SK-N-SH (cell line): Measurements from ENCODE around the gene SLC51A. TPM values are rescaled to one million over a fixed set of nuclear protein-coding genes. Genes with fewer than 3 reads are reported as not detected.

ENCODE experiments used
- CTCF ChIA-PET: fragments of 300-600, 350-600 bp; formaldehyde crosslinking; extraction: SDS; loops from one replicate; lab custom pipeline; 2021; lab: Yijun Ruan, JAX
- POLR2A ChIA-PET: fragments of 350-600 bp; sonication (Branson Sonifier 250); formaldehyde crosslinking; extraction: SDS; loops from one replicate; lab custom pipeline; 2020; ENCODE audit warnings: antibody characterized with exemption, inconsistent platforms; lab: Yijun Ruan, JAX
- DNase-seq: peaks from one replicate; pipeline ENCODE4 v3.0.0; 2012
- H2AFZ ChIP-seq: fragments of 200-600 bp; sonication (generic); 2 replicates; pipeline ENCODE4 v1.8.1; 2016; ENCODE audit warnings: antibody characterized with exemption, mild to moderate bottlenecking, low read depth
- H3F3A ChIP-seq: fragments of 200-600 bp; sonication (generic); replicated peaks from 2 replicates; pipeline ENCODE3; 2016; ENCODE audit warnings: antibody characterized with exemption, mild to moderate bottlenecking; ENCODE audit not compliant: insufficient read depth
- H3K27ac ChIP-seq, 2 experiments: fragments of 200-500 bp in 1 of 2; fragments of 200-600 bp in 1 of 2; sonication (Bioruptor generic) in 1 of 2; sonication (generic), shearing (Covaris generic) in 1 of 2; 2 replicates each; pipeline versions ENCODE4 v1.5.1 to v1.6.1; 2014 to 2016; ENCODE audit warnings: low read depth in 2 of 2, inconsistent platforms in 1 of 2, low read length in 1 of 2, mild to moderate bottlenecking in 1 of 2, mixed read lengths in 1 of 2
- H3K27me3 ChIP-seq: fragments of 200-600 bp; sonication (generic), shearing (Covaris generic); 2 replicates; pipeline ENCODE4 v1.6.1; 2016; ENCODE audit warnings: mixed run types; ENCODE audit not compliant: insufficient read depth
- H3K36me3 ChIP-seq, 2 experiments: fragments of 200-500 bp in 1 of 2; fragments of 200-600 bp in 1 of 2; sonication (Bioruptor generic) in 1 of 2; sonication (generic) in 1 of 2; replicated peaks in 1 of 2; 2 replicates each; pipeline versions ENCODE3 to v1.5.1; 2014 to 2016; ENCODE audit warnings: low read length in 1 of 2, mild to moderate bottlenecking in 1 of 2; ENCODE audit not compliant: insufficient read depth in 2 of 2, control insufficient read depth in 1 of 2
- H3K4me1 ChIP-seq, 2 experiments: fragments of 200-500 bp in 1 of 2; fragments of 200-600 bp in 1 of 2; sonication (Bioruptor generic) in 1 of 2; sonication (generic), shearing (Covaris generic) in 1 of 2; 2 replicates each; pipeline versions ENCODE4 v1.5.1 to v1.6.1; 2014 to 2016; ENCODE audit warnings: low read depth in 1 of 2, low read length in 1 of 2, mixed run types in 1 of 2; ENCODE audit not compliant: insufficient read depth in 2 of 2, control insufficient read depth in 1 of 2
- H3K4me2 ChIP-seq: fragments of 200-600 bp; sonication (generic), shearing (Covaris generic); 2 replicates; pipeline ENCODE4 v1.6.1; 2017; ENCODE audit warnings: mixed run types
- H3K4me3 ChIP-seq, 2 experiments: fragments of 200-500 bp in 1 of 2; fragments of 200-600 bp in 1 of 2; sonication (Bioruptor generic) in 1 of 2; sonication (generic), shearing (Covaris generic) in 1 of 2; 2 replicates each; pipeline versions ENCODE4 v1.5.1 to v1.8.1; 2014 to 2016; ENCODE audit warnings: low read depth in 2 of 2, inconsistent platforms in 1 of 2, low read length in 1 of 2, mild to moderate bottlenecking in 1 of 2, mixed read lengths in 1 of 2, moderate library complexity in 1 of 2
- H3K79me2 ChIP-seq: fragments of 200-600 bp; sonication (generic); 2 replicates; pipeline ENCODE4 v1.8.1; 2017; ENCODE audit warnings: mild to moderate bottlenecking; ENCODE audit not compliant: insufficient read depth
- H3K9ac ChIP-seq: fragments of 200-600 bp; sonication (generic); 2 replicates; pipeline ENCODE4 v1.6.1; 2017; ENCODE audit warnings: mixed run types
- H3K9me2 ChIP-seq: fragments of 200-600 bp; sonication (generic); 2 replicates; pipeline ENCODE4 v1.6.1; 2017; ENCODE audit warnings: mixed run types
- H3K9me3 ChIP-seq: fragments of 200-600 bp; sonication (generic); 2 replicates; pipeline ENCODE4 v1.6.1; 2017; ENCODE audit warnings: mixed run types, mild to moderate bottlenecking, moderate library complexity
- H4K20me1 ChIP-seq: fragments of 200-600 bp; sonication (generic); 2 replicates; pipeline ENCODE4 v1.6.1; 2017; ENCODE audit warnings: mild to moderate bottlenecking, mixed run types; ENCODE audit not compliant: insufficient read depth
- CHD2 ChIP-seq: fragments of 150-350 bp; IDR thresholded peaks from 2 replicates; pipeline ENCODE4 v1.6.1; 2018; ENCODE audit warnings: low read length; ENCODE audit not compliant: partially characterized antibody
- ELF1 ChIP-seq: IDR thresholded peaks from 2 replicates; pipeline ENCODE4 v1.4.0; 2012
- EP300 ChIP-seq, 2 experiments: IDR thresholded peaks; 2 replicates each; pipeline versions ENCODE4 v1.4.0 to v1.6.1; 2012; ENCODE audit warnings: borderline replicate concordance in 1 of 2, low read depth in 1 of 2, low read length in 1 of 2
- FOSL2 ChIP-seq: IDR thresholded peaks from 2 replicates; pipeline ENCODE4 v1.4.0; 2012; ENCODE audit warnings: low read depth, mild to moderate bottlenecking, moderate library complexity, borderline replicate concordance
- FOXM1 ChIP-seq: IDR thresholded peaks from 2 replicates; pipeline ENCODE4 v1.4.0; 2012; ENCODE audit warnings: low read depth, mild to moderate bottlenecking
- GATA2 ChIP-seq: sonication (generic); formaldehyde crosslinking; IDR thresholded peaks from 2 replicates; pipeline ENCODE4 v1.5.0; 2020; ENCODE audit warnings: mild to moderate bottlenecking, missing genetic modification reagents
- JUND ChIP-seq: IDR thresholded peaks from 2 replicates; pipeline ENCODE4 v1.4.0; 2012
- MEF2A ChIP-seq: IDR thresholded peaks from 2 replicates; pipeline ENCODE4 v1.4.0; 2012; ENCODE audit warnings: low read depth, borderline replicate concordance
- MXI1 ChIP-seq: IDR thresholded peaks from 2 replicates; pipeline ENCODE4 v1.6.1; 2012; ENCODE audit warnings: mild to moderate bottlenecking, low read depth, low read length, improper control_type of control experiment
- NRF1 ChIP-seq: IDR thresholded peaks from 2 replicates; pipeline ENCODE4 v1.6.1; 2012; ENCODE audit warnings: low read depth, mild to moderate bottlenecking, low read length
- RFX5 ChIP-seq: IDR thresholded peaks from 2 replicates; pipeline ENCODE4 v1.6.1; 2012; ENCODE audit warnings: mild to moderate bottlenecking, improper control_type of control experiment, low read length
- RXRA ChIP-seq: IDR thresholded peaks from 2 replicates; pipeline ENCODE4 v1.4.0; 2012; ENCODE audit warnings: low read depth, mild to moderate bottlenecking, borderline replicate concordance
- SMC3 ChIP-seq: IDR thresholded peaks from 2 replicates; pipeline ENCODE4 v1.6.1; 2012; ENCODE audit warnings: low read depth, low read length, improper control_type of control experiment
- TAF1 ChIP-seq: IDR thresholded peaks from 2 replicates; pipeline ENCODE4 v1.6.1; 2012; ENCODE audit warnings: low read depth, mild to moderate bottlenecking, low read length, moderate library complexity, borderline replicate concordance
- TCF12 ChIP-seq: IDR thresholded peaks from 2 replicates; pipeline ENCODE4 v1.4.0; 2012
- TEAD4 ChIP-seq: IDR thresholded peaks from 2 replicates; pipeline ENCODE4 v1.4.0; 2012; ENCODE audit warnings: mild to moderate bottlenecking, borderline replicate concordance; ENCODE audit not compliant: insufficient read depth
- YY1 ChIP-seq: IDR thresholded peaks from 2 replicates; pipeline ENCODE4 v1.4.0; 2012; ENCODE audit warnings: low read depth, mild to moderate bottlenecking
- WGBS: methylation state at CpG from one replicate; pipeline ENCODE4 v1.1.6; 2017; ENCODE audit warnings: low lambda C conversion rate; 5-methylcytosine and 5-hydroxymethylcytosine counted together
- polyA plus RNA-seq, 3 experiments: library from polyadenylated mRNA; depleted of rRNA; stranded (reverse); fragments of >200 nt; gene quantifications; 2 replicates each; pipeline ENCODE4 v1.2.3, GENCODE V29; 2012
- TF ChIP-seq, protein P1 (sequence below): IDR thresholded peaks from 2 replicates; pipeline ENCODE4 v1.6.1; 2012; ENCODE audit warnings: mild to moderate bottlenecking, low read depth, low read length, moderate library complexity
- TF ChIP-seq, protein P2 (sequence below): IDR thresholded peaks from 2 replicates; pipeline ENCODE4 v1.4.0; 2012; ENCODE audit warnings: low read depth
- TF ChIP-seq, protein P3 (sequence below): fragments of 200-600 bp; sonication (generic); IDR thresholded peaks from 2 replicates; pipeline ENCODE4 v1.6.1; 2017; ENCODE audit warnings: antibody characterized with exemption, mild to moderate bottlenecking, moderate library complexity
- TF ChIP-seq, protein P4 (sequence below): fragments of 150-350 bp; IDR thresholded peaks from 2 replicates; pipeline ENCODE4 v1.6.1; 2017; ENCODE audit warnings: antibody characterized with exemption, low read length, low read depth, borderline replicate concordance
- TF ChIP-seq, protein P5 (sequence below): IDR thresholded peaks from 2 replicates; pipeline ENCODE4 v1.4.0; 2012; ENCODE audit warnings: low read depth, borderline replicate concordance

SLC51A gene
- polyA plus RNA-seq, 1 of the 3 experiments (the other 2 are of a cell fraction) = not detected

DNA sequence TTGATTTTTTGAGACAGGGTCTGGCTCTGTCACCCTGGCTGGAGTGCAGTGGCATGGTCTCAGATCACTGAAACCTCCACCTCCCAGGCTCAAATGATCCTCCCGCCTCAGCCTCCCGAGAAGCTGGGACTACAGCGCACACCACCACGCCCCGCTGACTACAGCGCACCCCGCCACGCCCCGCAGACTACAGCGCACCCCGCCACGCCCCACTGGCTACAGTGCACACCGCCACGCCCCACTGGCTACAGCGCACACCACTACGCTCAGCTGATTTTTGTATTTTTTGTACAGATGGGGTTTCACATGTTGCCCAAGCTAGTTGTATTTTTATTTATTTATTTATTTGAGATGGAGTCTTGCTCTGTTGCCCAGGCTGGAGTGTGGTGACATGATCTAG lies 35.6 kb downstream of the SLC51A start (continued):
- TF ChIP-seq EP300 (IDR thresholded peaks at IDR 0.05; ENCODE audit: borderline replicate concordance in 1 of 2, low read depth in 1 of 2, low read length in 1 of 2) = no peak
- no peak for TF ChIP-seq FOXM1
- no peak for TF ChIP-seq JUND
- TF ChIP-seq YY1 = no peak
- TF ChIP-seq ELF1 = no peak

DNA sequence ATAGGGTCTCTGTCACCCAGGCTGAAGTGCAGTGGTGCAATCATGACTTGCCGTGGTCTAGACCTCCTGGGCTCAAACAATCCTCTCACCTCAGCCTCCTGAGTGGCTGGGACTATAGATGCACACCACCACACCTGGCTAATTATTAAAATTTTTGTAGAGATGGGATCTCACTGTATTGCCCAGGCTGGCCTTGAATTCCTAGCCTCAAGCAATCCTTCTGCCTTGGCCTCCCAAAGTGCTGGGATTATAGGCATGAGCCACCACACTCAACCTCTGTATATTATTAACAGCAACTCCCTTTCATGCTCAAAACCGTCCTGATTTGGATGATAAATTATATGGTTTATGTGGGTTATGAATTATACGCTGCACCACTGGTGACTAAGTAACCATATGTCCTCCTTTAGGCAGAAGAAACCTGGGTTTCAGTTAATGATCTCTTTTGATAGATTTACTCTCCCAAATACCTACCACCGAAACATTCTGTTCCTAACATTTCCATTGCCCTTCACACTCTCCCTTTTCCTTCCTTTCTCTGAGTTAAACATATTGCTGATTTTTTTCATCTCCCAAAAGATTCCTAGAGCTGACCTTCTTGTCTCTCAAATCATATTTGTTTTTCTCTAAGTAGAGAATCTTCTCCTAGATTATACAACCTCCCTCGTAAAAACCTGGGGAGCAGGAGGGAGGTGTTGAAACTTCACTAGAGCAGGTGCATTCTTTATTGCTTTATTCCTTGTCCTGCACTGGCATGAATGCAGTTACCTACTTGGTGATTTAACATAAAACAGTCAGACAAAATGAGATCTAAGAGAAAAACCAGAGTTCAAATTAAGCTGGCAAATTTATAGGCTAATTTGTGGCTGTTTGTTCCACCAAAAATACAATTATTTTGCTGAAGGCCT lies 38.3 kb downstream of the SLC51A start:
- no peak overlapping the region for H3K4me3 ChIP-seq
- no peaks in the 10 kb centered on the region for H4K20me1 ChIP-seq
- no peaks in the 10 kb centered on the region for H3K9me2 ChIP-seq
- TF ChIP-seq TEAD4 (no peak), MEF2A (no peak), TCF12 (no peak), TAF1 (no peak), RXRA (no peak), FOSL2 (no peak), SMC3 (no peak), NRF1 (no peak), CHD2 (no peak), MXI1 (no peak), FOXM1 (no peak), GATA2 (no peak), EP300 (IDR thresholded peaks at IDR 0.05; ENCODE audit: borderline replicate concordance in 1 of 2, low read depth in 1 of 2, low read length in 1 of 2) (no peak), RFX5 (no peak)
- TF ChIP-seq, protein P1, sequence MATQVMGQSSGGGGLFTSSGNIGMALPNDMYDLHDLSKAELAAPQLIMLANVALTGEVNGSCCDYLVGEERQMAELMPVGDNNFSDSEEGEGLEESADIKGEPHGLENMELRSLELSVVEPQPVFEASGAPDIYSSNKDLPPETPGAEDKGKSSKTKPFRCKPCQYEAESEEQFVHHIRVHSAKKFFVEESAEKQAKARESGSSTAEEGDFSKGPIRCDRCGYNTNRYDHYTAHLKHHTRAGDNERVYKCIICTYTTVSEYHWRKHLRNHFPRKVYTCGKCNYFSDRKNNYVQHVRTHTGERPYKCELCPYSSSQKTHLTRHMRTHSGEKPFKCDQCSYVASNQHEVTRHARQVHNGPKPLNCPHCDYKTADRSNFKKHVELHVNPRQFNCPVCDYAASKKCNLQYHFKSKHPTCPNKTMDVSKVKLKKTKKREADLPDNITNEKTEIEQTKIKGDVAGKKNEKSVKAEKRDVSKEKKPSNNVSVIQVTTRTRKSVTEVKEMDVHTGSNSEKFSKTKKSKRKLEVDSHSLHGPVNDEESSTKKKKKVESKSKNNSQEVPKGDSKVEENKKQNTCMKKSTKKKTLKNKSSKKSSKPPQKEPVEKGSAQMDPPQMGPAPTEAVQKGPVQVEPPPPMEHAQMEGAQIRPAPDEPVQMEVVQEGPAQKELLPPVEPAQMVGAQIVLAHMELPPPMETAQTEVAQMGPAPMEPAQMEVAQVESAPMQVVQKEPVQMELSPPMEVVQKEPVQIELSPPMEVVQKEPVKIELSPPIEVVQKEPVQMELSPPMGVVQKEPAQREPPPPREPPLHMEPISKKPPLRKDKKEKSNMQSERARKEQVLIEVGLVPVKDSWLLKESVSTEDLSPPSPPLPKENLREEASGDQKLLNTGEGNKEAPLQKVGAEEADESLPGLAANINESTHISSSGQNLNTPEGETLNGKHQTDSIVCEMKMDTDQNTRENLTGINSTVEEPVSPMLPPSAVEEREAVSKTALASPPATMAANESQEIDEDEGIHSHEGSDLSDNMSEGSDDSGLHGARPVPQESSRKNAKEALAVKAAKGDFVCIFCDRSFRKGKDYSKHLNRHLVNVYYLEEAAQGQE = no peak
- TF ChIP-seq, protein P2, sequence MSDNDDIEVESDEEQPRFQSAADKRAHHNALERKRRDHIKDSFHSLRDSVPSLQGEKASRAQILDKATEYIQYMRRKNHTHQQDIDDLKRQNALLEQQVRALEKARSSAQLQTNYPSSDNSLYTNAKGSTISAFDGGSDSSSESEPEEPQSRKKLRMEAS = no peak
- TF ChIP-seq, protein P3, sequence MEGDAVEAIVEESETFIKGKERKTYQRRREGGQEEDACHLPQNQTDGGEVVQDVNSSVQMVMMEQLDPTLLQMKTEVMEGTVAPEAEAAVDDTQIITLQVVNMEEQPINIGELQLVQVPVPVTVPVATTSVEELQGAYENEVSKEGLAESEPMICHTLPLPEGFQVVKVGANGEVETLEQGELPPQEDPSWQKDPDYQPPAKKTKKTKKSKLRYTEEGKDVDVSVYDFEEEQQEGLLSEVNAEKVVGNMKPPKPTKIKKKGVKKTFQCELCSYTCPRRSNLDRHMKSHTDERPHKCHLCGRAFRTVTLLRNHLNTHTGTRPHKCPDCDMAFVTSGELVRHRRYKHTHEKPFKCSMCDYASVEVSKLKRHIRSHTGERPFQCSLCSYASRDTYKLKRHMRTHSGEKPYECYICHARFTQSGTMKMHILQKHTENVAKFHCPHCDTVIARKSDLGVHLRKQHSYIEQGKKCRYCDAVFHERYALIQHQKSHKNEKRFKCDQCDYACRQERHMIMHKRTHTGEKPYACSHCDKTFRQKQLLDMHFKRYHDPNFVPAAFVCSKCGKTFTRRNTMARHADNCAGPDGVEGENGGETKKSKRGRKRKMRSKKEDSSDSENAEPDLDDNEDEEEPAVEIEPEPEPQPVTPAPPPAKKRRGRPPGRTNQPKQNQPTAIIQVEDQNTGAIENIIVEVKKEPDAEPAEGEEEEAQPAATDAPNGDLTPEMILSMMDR = no peak
- TF ChIP-seq, protein P4, sequence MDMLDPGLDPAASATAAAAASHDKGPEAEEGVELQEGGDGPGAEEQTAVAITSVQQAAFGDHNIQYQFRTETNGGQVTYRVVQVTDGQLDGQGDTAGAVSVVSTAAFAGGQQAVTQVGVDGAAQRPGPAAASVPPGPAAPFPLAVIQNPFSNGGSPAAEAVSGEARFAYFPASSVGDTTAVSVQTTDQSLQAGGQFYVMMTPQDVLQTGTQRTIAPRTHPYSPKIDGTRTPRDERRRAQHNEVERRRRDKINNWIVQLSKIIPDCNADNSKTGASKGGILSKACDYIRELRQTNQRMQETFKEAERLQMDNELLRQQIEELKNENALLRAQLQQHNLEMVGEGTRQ = no peak
- TF ChIP-seq, protein P5, sequence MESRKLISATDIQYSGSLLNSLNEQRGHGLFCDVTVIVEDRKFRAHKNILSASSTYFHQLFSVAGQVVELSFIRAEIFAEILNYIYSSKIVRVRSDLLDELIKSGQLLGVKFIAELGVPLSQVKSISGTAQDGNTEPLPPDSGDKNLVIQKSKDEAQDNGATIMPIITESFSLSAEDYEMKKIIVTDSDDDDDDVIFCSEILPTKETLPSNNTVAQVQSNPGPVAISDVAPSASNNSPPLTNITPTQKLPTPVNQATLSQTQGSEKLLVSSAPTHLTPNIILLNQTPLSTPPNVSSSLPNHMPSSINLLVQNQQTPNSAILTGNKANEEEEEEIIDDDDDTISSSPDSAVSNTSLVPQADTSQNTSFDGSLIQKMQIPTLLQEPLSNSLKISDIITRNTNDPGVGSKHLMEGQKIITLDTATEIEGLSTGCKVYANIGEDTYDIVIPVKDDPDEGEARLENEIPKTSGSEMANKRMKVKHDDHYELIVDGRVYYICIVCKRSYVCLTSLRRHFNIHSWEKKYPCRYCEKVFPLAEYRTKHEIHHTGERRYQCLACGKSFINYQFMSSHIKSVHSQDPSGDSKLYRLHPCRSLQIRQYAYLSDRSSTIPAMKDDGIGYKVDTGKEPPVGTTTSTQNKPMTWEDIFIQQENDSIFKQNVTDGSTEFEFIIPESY = no peak
- H2AFZ ChIP-seq = no peak overlapping the region
- no peaks in the 10 kb centered on the region for H3K4me1 ChIP-seq
- no peak overlapping the region for H3K4me2 ChIP-seq
- WGBS = 91% methylated on average over 5 of the region's 5 CpGs
- no peak for DNase-seq
- H3K9ac ChIP-seq = no peak overlapping the region
- no peaks in the 10 kb centered on the region for H3K9me3 ChIP-seq
- H3K27ac ChIP-seq = no peak overlapping the region
- peaks cover 24% of the 10 kb centered on the region for H3K79me2 ChIP-seq
- peaks cover 15 to 26% of the 10 kb centered on the region in 2 experiments for H3K36me3 ChIP-seq
- H3F3A ChIP-seq = peaks cover 14% of the 10 kb centered on the region
- ChIA-PET CTCF (interaction anchor here (0.9 to 2.2 kb wide), 12 partner anchors 13 to 431 kb away, joined by 3 to 10 read pairs (median 5); no protein-coding TSS in a partner anchor), POLR2A (no interaction called here)
- H3K27me3 ChIP-seq = no peaks in the 10 kb centered on the region
